HepG2 (cell line): ENCODE measurements around the gene ACAP2. TPM values are rescaled to one million over a fixed set of nuclear protein-coding genes. Genes with fewer than 3 reads are reported as not detected.

ENCODE experiments used
- ATAC-seq: fragments of 200-7000 bp; cut with Tn5 transposase; 3 replicates; pipeline ENCODE4 v1.9.1; 2020; ENCODE audit warnings: mild to moderate bottlenecking, moderate library complexity
- Bru-seq: library from RNA; stranded (reverse); fragments of 400-500 nt; gene quantifications from one replicate; lab custom pipeline; 2021; lab: Mats Ljungman, UMichigan
- BruChase-seq, 2 experiments: library from RNA; stranded (reverse); fragments of 400-500 nt; gene quantifications; one replicate each; lab custom pipeline; 2021; lab: Mats Ljungman, UMichigan
- BruUV-seq: library from RNA; stranded (reverse); fragments of 400-500 nt; replicated peaks from 2 replicates; lab custom pipeline; 2021; lab: Mats Ljungman, UMichigan
- CTCF ChIA-PET: fragments of 300-600 bp; formaldehyde crosslinking; extraction: SDS; loops from one replicate; lab custom pipeline; 2021; ENCODE audit warnings: low total read pairs, inconsistent platforms, low intra/inter-chr PET ratio; lab: Yijun Ruan, JAX
- POLR2A ChIA-PET: fragments of 350-600 bp; sonication (Branson Sonifier 250); formaldehyde crosslinking; loops from one replicate; lab custom pipeline; 2020; ENCODE audit warnings: antibody characterized with exemption, inconsistent platforms; lab: Yijun Ruan, JAX
- DNase-seq: peaks from one replicate; pipeline ENCODE4 v3.0.0-alpha.2; 2015; ENCODE audit warnings: low spot score
- FAIRE-seq: peaks from 3 replicates; lab custom pipeline; 2011; peaks lifted over from hg19 to GRCh38; lab: Jason Lieb, UNC
- H2AFZ ChIP-seq: one replicate; pipeline ENCODE4 v1.6.1; 2011; ENCODE audit warnings: low read length, inconsistent platforms
- H3K27ac ChIP-seq: fragments of 300-600 bp; 3 replicates; pipeline ENCODE4 v1.8.0; 2011; ENCODE audit warnings: mixed run types, mild to moderate bottlenecking, mixed read lengths, low read length, inconsistent platforms; ENCODE audit not compliant: insufficient read depth; ENCODE audit errors: extremely low read length
- H3K27me3 ChIP-seq, 2 experiments: fragments of 200-600 bp in 1 of 2; 2 replicates in 1 of 2; 3 replicates in 1 of 2; pipeline versions ENCODE4 v1.6.0 to v1.8.0; 2011; ENCODE audit warnings: low read length in 2 of 2, mild to moderate bottlenecking in 2 of 2, moderate library complexity in 2 of 2, inconsistent platforms in 1 of 2; ENCODE audit not compliant: insufficient read depth in 2 of 2, control insufficient read depth in 1 of 2
- H3K36me3 ChIP-seq, 2 experiments: fragments of 200-600 bp in 1 of 2; replicated peaks in 1 of 2; 2 replicates in 1 of 2; 3 replicates in 1 of 2; pipeline versions ENCODE4 v1.5.1 to v1.8.0; 2011; ENCODE audit warnings: low read length in 2 of 2, inconsistent platforms in 1 of 2; ENCODE audit not compliant: insufficient read depth in 2 of 2, control insufficient read depth in 1 of 2
- H3K4me1 ChIP-seq: 2 replicates; pipeline ENCODE4 v1.5.1; 2012; ENCODE audit warnings: low read length, inconsistent platforms; ENCODE audit not compliant: insufficient read depth
- H3K4me2 ChIP-seq: 2 replicates; pipeline ENCODE4 v1.6.0; 2011; ENCODE audit warnings: low read depth, low read length, inconsistent platforms
- H3K4me3 ChIP-seq, 3 experiments: fragments of 200-600 bp in 1 of 3; sonication (generic), shearing (Covaris generic) in 1 of 3; replicated peaks in 1 of 3; 2 replicates each; pipeline ENCODE4 v1.5.1; 2011 to 2016; ENCODE audit warnings: low read length in 3 of 3, inconsistent platforms in 2 of 3, low read depth in 2 of 3, mild to moderate bottlenecking in 2 of 3, control low read depth in 1 of 3, mixed read lengths in 1 of 3; ENCODE audit not compliant: insufficient read depth in 1 of 3
- H3K79me2 ChIP-seq: one replicate; pipeline ENCODE4 v1.6.1; 2011; ENCODE audit warnings: low read length, inconsistent platforms; ENCODE audit not compliant: insufficient read depth
- H3K9ac ChIP-seq: 2 replicates; pipeline ENCODE4 v1.6.0; 2011; ENCODE audit warnings: mild to moderate bottlenecking, low read depth, low read length, inconsistent platforms; ENCODE audit not compliant: insufficient read depth
- H3K9me3 ChIP-seq: 2 replicates; pipeline ENCODE4 v1.5.1; 2012; ENCODE audit warnings: mild to moderate bottlenecking, low read length
- H4K20me1 ChIP-seq: 2 replicates; pipeline ENCODE4 v1.6.0; 2011; ENCODE audit warnings: inconsistent platforms, mild to moderate bottlenecking, low read length, moderate library complexity; ENCODE audit not compliant: insufficient read depth
- DR1 ChIP-seq: sonication (generic); formaldehyde crosslinking; IDR thresholded peaks from 2 replicates; pipeline ENCODE4 v1.8.0; 2021; ENCODE audit warnings: mild to moderate bottlenecking, missing genetic modification reagents, inconsistent platforms
- HMG20A ChIP-seq: IDR thresholded peaks from 2 replicates; pipeline ENCODE4 v1.6.1; 2016; ENCODE audit warnings: borderline replicate concordance
- MAFF ChIP-seq: IDR thresholded peaks from 2 replicates; pipeline ENCODE4 v1.6.1; 2011; ENCODE audit warnings: low read depth, low read length, improper control_type of control experiment
- MLX ChIP-seq: IDR thresholded peaks from 2 replicates; pipeline ENCODE4 v1.6.1; 2016
- NFKBIZ ChIP-seq: IDR thresholded peaks from 2 replicates; pipeline ENCODE4 v1.6.1; 2018; ENCODE audit warnings: missing genetic modification reagents, missing compliant biosample characterization
- PRDM10 ChIP-seq: sonication (generic); formaldehyde crosslinking; IDR thresholded peaks from 2 replicates; pipeline ENCODE4 v1.4.0; 2020; ENCODE audit warnings: low read depth, missing genetic modification reagents
- SNAPC5 ChIP-seq: sonication (generic); formaldehyde crosslinking; IDR thresholded peaks from 2 replicates; pipeline ENCODE4 v1.8.1; 2023; ENCODE audit warnings: mild to moderate bottlenecking, missing genetic modification reagents, borderline replicate concordance
- SP2 ChIP-seq: sonication (generic); formaldehyde crosslinking; IDR thresholded peaks from 2 replicates; pipeline ENCODE4 v1.5.1; 2020; ENCODE audit warnings: mild to moderate bottlenecking, missing genetic modification reagents
- ZNF569 ChIP-seq: sonication (generic); formaldehyde crosslinking; IDR thresholded peaks from 2 replicates; pipeline ENCODE4 v1.5.0; 2020; ENCODE audit warnings: mild to moderate bottlenecking, missing genetic modification reagents, moderate library complexity, borderline replicate concordance
- ZSCAN22 ChIP-seq: sonication (generic); formaldehyde crosslinking; IDR thresholded peaks from 2 replicates; pipeline ENCODE4 v1.4.0; 2020; ENCODE audit warnings: mild to moderate bottlenecking, missing genetic modification reagents
- WGBS: methylation state at CpG from one replicate; pipeline ENCODE4 v1.1.6; 2017; ENCODE audit warnings: low lambda C conversion rate; 5-methylcytosine and 5-hydroxymethylcytosine counted together
- in situ Hi-C: cut with HindIII; loops from 2 replicates; pipeline ENCODE4 v1.10.0; 2017; ENCODE audit warnings: low pct_unique_long_range_greater_than_20kb; ENCODE audit not compliant: extremely low pct_ligation_motif_present
- intact Hi-C: fragments of 100-400 bp; cut with micrococcal nuclease; formaldehyde crosslinking; loops from one replicate; pipeline ENCODE4 v1.10.0; 2022; ENCODE audit not compliant: unreplicated experiment
- long read RNA-seq, 2 experiments: library from RNA in 1 of 2; library from polyadenylated mRNA in 1 of 2; stranded (forward) in 1 of 2; unstranded in 1 of 2; transcript quantifications; one replicate each; pipeline ENCODE4 v2.0.0, GENCODE V29; 2019 to 2022
- polyA minus RNA-seq, 3 experiments: library from RNA; depleted of rRNA, polyadenylated mRNA; stranded (reverse); fragments of >200 nt; gene quantifications; 2 replicates each; pipeline ENCODE4 v1.2.3, GENCODE V29; 2011; ENCODE audit warnings: low replicate concordance in 1 of 3
- polyA plus RNA-seq, 8 experiments: library from polyadenylated mRNA; depleted of rRNA in 3 of 8; stranded (reverse) in 7 of 8; unstranded in 1 of 8; fragments of >200 nt; fragmentation: Illumina TruSeq in 4 of 8; extraction: Trizol in 4 of 8; gene quantifications; 2 replicates each; pipeline versions ENCODE4 v1.2.1 to v1.2.3, GENCODE V29; 2011 to 2016; ENCODE audit warnings: low read depth in 4 of 8, missing spikeins in 1 of 8, mixed read lengths in 1 of 8; ENCODE audit not compliant: insufficient read depth in 1 of 8
- total RNA-seq, 5 experiments: library from RNA; depleted of rRNA; stranded (reverse); fragments of >200 nt; fragmentation: Illumina TruSeq; extraction: Trizol; gene quantifications; 2 replicates each; pipeline ENCODE4 v1.2.3, GENCODE V29; 2016; ENCODE audit warnings: low read depth in 1 of 5

ACAP2 gene, protein sequence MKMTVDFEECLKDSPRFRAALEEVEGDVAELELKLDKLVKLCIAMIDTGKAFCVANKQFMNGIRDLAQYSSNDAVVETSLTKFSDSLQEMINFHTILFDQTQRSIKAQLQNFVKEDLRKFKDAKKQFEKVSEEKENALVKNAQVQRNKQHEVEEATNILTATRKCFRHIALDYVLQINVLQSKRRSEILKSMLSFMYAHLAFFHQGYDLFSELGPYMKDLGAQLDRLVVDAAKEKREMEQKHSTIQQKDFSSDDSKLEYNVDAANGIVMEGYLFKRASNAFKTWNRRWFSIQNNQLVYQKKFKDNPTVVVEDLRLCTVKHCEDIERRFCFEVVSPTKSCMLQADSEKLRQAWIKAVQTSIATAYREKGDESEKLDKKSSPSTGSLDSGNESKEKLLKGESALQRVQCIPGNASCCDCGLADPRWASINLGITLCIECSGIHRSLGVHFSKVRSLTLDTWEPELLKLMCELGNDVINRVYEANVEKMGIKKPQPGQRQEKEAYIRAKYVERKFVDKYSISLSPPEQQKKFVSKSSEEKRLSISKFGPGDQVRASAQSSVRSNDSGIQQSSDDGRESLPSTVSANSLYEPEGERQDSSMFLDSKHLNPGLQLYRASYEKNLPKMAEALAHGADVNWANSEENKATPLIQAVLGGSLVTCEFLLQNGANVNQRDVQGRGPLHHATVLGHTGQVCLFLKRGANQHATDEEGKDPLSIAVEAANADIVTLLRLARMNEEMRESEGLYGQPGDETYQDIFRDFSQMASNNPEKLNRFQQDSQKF
- 23.9 and 32.2 TPM in 2 replicates for total RNA-seq (2016; rRNA removed; fragmentation: Illumina TruSeq; extraction: Trizol)
- 16.0 and 18.9 TPM in 2 replicates for total RNA-seq (2016; cell fraction: cytosol; rRNA removed; fragmentation: Illumina TruSeq; extraction: Trizol; ENCODE audit: low read depth)
- 24.6 and 30.4 TPM in 2 replicates for total RNA-seq (2016; cell fraction: insoluble cytoplasmic fraction; rRNA removed; fragmentation: Illumina TruSeq; extraction: Trizol)
- 7.9 and 10.4 TPM in 2 replicates for total RNA-seq (2016; cell fraction: membrane; rRNA removed; fragmentation: Illumina TruSeq; extraction: Trizol)
- 35.3 and 35.5 TPM in 2 replicates for total RNA-seq (2016; cell fraction: nucleus; rRNA removed; fragmentation: Illumina TruSeq; extraction: Trizol)
- 5.6 and 7.3 TPM in 2 replicates for polyA plus RNA-seq (2011; rRNA removed)
- polyA plus RNA-seq (2011; cell fraction: cytosol; rRNA removed) = 3.0 and 3.9 TPM in 2 replicates
- polyA plus RNA-seq (2011; cell fraction: nucleus; rRNA removed) = 6.2 and 7.2 TPM in 2 replicates
- 5.6 and 7.2 TPM in 2 replicates for polyA plus RNA-seq (2012)
- 0.24 and 0.77 TPM in 2 replicates for polyA plus RNA-seq (2016; cell fraction: cytosol; fragmentation: Illumina TruSeq; extraction: Trizol; ENCODE audit: low read depth)
- 11.5 and 12.3 TPM in 2 replicates for polyA plus RNA-seq (2016; cell fraction: insoluble cytoplasmic fraction; fragmentation: Illumina TruSeq; extraction: Trizol; ENCODE audit: low read depth)
- 1.3 and 1.7 TPM in 2 replicates for polyA plus RNA-seq (2016; cell fraction: membrane; fragmentation: Illumina TruSeq; extraction: Trizol; ENCODE audit: low read depth)
- 15.1 and 15.8 TPM in 2 replicates for polyA plus RNA-seq (2016; cell fraction: nucleus; fragmentation: Illumina TruSeq; extraction: Trizol; ENCODE audit: insufficient read depth, low read depth)
- 9.1 and 33.5 TPM in 2 replicates for polyA minus RNA-seq (2011; rRNA and poly(A)+ RNA removed; ENCODE audit: low replicate concordance)
- 13.4 and 16.1 TPM in 2 replicates for polyA minus RNA-seq (2011; cell fraction: cytosol; rRNA and poly(A)+ RNA removed)
- 47.5 and 52.3 TPM in 2 replicates for polyA minus RNA-seq (2011; cell fraction: nucleus; rRNA and poly(A)+ RNA removed)
- percentile 61 among the genes with signal in this experiment for Bru-seq, nascent RNA
- BruChase-seq, experiment 1, labeled RNA remaining after a 6-hour chase = percentile 71 among the genes with signal in this experiment
- BruChase-seq, experiment 2, labeled RNA remaining after a 2-hour chase = percentile 65 among the genes with signal in this experiment
- long read RNA-seq, experiment 1, full-length matches to known transcripts = 2 of 11 reads
- long read RNA-seq, experiment 1, partial matches to known transcripts = 7 of 11 reads
- long read RNA-seq, experiment 1, other reads (novel, unspliced or antisense) = 2 of 11 reads
- long read RNA-seq, experiment 2, partial matches to known transcripts = 2 of 7 reads
- long read RNA-seq, experiment 2, other reads (novel, unspliced or antisense) = 5 of 7 reads

DNA sequence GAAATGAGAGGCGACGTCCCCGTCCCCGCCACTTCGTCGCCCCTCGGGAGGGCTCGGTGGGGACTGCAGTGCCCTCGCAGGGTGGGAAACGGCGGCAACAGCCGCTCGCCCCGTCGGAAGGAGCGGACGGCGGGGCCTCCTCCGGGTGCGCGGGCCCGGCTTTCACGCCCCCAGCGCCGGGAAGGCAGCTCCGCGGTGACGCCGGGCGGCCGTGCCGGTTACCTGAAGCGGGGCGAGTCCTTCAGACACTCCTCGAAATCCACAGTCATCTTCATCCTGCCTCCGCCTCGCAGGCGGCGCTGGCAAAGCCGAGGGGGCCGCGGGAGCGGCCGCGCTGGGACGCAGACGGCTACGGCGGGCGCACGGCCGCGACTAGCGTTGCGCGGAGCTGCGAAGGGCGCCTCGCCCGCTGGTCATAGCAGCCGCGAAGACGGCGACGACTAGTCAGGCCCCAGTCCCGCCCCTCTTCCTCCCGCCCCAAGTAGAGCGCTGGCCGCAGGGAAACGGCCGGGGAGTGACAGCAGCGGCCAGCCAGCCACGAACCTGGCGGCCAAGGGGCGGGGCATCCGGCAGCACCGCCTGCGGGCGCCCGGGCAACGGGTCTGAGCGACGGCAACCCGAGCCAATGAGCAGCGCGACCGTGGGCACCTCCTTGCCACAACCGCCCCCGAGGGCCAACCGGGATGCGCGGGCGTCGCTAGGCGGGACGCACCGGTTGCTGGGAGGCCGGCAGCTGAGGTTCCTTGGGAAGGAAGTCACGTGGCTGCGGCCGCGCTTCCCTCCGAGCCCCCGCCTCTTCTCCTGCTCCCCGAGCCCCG, at the start of gene ACAP2:
TSS of gene ACAP2 (minus strand) at position 448 of the 818 bp plus-strand sequence. CDS start at position 275, 173 bp downstream.
- WGBS = under 1% methylated on average over 36 of the region's 106 CpGs
- H3K4me2 ChIP-seq = peak within 1 kb of the TSS; percentile 91
- ATAC-seq = peak; percentile 94
- H3K27me3 ChIP-seq = no peaks in the 10 kb centered on the region
- H2AFZ ChIP-seq = peak within 1 kb of the TSS; percentile 93
- peak; percentile 96 for DNase-seq
- CTCF ChIA-PET = no interaction called here
- no peaks in the 10 kb centered on the region for H3K36me3 ChIP-seq
- intact Hi-C loops (loop anchor here (1.0 to 10.0 kb wide), 2 partner anchors 82 to 171 kb away; partner anchors contain the start of gene XXYLT1), in situ Hi-C loops (no loop called here)
- no peaks in the 10 kb centered on the region for H4K20me1 ChIP-seq
- peak within 1 kb of the TSS; percentile 72 to 91 (median 79) for H3K4me3 ChIP-seq
- H3K4me1 ChIP-seq = peaks cover 50% of the 10 kb centered on the region
- BruUV-seq = no TSS peak
- peak within 1 kb of the TSS; percentile 89 for H3K27ac ChIP-seq
- H3K9ac ChIP-seq = peak within 1 kb of the TSS; percentile 91
- POLR2A ChIA-PET = interaction anchor here (0.7 to 1.5 kb wide), 5 partner anchors 9 to 173 kb away, joined by 3 to 6 read pairs (median 4); partner anchors contain the start of gene PPP1R2
- H3K9me3 ChIP-seq = no peaks in the 10 kb centered on the region
- FAIRE-seq = peak; percentile 67
- peaks cover 39% of the 10 kb centered on the region for H3K79me2 ChIP-seq
- TF ChIP-seq SP2 (CRISPR knock-in tag) (peak; percentile 100), MLX (CRISPR knock-in tag) (no peak; the same call in 1 of the 2 replicates), HMG20A (CRISPR knock-in tag) (no peak), ZSCAN22 (CRISPR knock-in tag) (no peak), SNAPC5 (CRISPR knock-in tag) (no peak), MAFF (no peak), NFKBIZ (CRISPR knock-in tag) (no peak), PRDM10 (CRISPR knock-in tag) (no peak), ZNF569 (CRISPR knock-in tag) (no peak), DR1 (no peak; the same call in 1 of the 2 replicates)
